GM12873 (cell line): ENCODE measurements around the gene NID1.

Experiments
- CTCF ChIP-seq: IDR thresholded peaks from 2 replicates; pipeline ENCODE4 v1.5.1; 2012; ENCODE audit warnings: low read depth, mild to moderate bottlenecking, moderate library complexity, low read length, control low read depth; ENCODE audit not compliant: insufficient read depth; ENCODE audit errors: missing control alignments

Gene NID1

GRCh38 chr1:236066828-236067386, 2.0 kb upstream of the NID1 start:
- no peak for TF ChIP-seq CTCF

- no peak for TF ChIP-seq CTCF
Observed at GRCh38 chr1:236066054-236066453, 1.2 kb upstream of the NID1 start.

- no peak for TF ChIP-seq CTCF
Observed at GRCh38 chr1:236065509-236066005, 667 bp upstream of the NID1 start.

GRCh38 chr1:236063919-236064673, 794 bp downstream of the NID1 start:
- no peak for TF ChIP-seq CTCF

GRCh38 chr1:236063551-236063918, 1.4 kb downstream of the NID1 start:
- no peak for TF ChIP-seq CTCF

GRCh38 chr1:236060286-236060685, 4.6 kb downstream of the NID1 start:
- TF ChIP-seq CTCF, result no peak

GRCh38 chr1:236059011-236059410, 5.9 kb downstream of the NID1 start:
- TF ChIP-seq CTCF, result no peak
